Measurements from ENCODE around the gene RSBN1.

DNA sequence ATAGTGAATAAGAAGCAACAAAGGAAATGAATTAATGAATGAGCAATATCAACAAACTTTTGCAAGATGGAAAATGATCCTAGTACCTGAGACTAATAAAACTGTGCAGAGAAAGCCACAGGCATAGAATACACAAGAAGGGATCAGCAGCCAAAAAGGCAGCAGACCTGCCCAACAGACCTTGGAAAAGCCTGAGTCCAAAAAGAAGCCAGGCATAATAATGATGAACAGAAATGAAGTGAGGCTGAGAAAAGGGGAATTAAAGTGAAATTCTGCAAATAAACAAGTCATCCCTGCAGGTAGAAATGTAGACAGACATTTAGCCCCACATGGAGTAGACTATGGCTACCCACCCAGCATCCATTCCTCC is 42.7 kb downstream of the RSBN1 start:
- TF ChIP-seq, protein P1, sequence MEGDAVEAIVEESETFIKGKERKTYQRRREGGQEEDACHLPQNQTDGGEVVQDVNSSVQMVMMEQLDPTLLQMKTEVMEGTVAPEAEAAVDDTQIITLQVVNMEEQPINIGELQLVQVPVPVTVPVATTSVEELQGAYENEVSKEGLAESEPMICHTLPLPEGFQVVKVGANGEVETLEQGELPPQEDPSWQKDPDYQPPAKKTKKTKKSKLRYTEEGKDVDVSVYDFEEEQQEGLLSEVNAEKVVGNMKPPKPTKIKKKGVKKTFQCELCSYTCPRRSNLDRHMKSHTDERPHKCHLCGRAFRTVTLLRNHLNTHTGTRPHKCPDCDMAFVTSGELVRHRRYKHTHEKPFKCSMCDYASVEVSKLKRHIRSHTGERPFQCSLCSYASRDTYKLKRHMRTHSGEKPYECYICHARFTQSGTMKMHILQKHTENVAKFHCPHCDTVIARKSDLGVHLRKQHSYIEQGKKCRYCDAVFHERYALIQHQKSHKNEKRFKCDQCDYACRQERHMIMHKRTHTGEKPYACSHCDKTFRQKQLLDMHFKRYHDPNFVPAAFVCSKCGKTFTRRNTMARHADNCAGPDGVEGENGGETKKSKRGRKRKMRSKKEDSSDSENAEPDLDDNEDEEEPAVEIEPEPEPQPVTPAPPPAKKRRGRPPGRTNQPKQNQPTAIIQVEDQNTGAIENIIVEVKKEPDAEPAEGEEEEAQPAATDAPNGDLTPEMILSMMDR (IDR thresholded peaks at IDR 0.05), result no peak
- TF ChIP-seq EP300 (IDR thresholded peaks at IDR 0.05), result no peak
